Measurements from ENCODE around the gene IRS1.

IRS1 gene

DNA sequence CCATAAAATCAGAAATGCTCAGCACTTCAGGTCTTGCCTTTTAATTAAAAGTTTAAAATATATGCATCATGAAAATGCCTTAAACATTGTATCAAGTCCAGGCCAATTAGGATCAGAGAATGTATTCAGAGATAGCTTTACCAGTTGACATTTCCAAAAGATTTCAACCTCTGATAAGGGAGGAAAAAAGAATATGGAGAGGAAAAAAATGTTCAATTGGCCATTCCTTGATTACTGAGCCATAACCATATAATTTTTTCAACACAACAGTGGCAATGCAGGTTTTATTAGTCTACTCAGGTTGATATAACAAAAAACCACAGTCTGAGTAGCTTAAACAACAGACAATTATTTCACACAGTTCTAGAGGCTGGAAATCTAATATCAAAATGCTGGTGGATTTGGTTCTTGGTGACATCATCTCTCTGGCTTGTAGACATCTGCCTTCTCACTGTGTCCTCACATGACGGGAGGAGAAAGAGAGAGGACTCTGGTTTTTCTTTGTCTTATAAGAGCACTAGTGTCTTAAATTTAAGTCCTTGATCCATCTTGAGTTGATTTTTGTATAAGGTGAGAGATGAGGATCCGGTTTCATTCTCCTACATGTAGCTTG is 111.9 kb downstream of the IRS1 start:
- DNase-seq: no peak

DNA sequence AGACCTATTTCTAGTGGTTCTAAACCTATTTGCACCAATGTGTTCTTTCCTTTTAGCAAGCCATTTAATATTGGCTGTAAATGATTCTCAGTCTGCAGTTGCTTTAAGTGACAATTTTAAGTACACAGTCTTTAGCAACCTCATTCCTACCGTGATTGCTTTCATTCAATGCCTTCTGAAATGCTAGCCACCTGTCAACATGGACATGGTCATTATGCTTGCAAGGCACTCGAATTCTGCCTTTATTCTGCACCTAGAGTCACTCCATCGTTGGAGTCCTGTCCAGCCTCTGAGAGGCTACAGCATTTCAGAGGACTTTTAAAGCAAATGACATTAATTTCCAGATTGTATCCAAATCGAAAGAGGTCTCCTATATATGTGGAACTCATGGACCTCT is 115.1 kb downstream of the IRS1 start:
- no peak for DNase-seq

DNA sequence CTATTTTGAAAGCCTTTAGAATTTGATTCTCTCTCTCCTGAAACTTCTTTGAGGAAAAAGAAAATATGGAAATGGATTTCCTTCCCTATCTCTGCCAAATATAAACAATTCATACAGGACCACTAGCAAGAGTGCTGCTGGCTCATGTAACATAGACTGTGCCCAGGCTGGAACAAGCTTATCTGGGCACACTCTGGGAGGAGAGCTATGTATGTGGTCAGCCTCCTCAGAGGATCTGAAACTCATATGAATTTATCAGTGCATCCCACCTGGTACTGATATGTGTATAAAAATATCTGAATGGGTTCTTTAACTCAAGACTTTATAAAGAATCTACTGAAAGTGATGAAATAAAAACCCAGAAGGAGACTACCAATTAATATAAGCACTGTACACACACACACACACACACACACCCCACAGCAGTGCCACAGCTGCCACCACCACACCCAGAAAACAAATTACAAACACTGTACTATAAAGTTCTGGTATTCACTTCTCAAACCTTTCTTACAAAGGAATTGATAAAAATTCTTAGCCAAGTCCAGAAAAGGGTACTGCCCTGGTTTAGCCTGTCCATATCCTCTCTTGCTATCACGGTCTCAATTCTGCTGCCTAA is 115.6 kb downstream of the IRS1 start:
- DNase-seq: no peak

DNA sequence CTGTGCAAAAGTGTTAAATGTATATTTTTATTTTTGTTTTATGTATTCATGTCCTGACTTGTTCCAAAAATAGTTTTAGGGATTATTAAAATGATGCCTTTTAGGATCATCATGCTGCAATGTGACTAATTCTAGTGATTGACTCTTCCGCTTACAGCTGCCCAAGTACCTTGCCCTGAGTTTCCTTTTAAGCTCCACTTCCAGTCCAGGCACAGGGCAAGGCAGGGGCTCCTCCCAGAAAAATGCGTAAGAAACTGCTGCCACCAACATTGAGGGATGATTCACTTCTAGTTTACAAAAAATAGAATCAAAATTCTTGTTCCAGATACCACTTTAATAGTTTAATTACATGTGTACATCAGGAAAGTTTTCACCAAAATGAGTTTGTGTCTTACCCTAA is 116.4 kb downstream of the IRS1 start:
- DNase-seq: no peak
